Transverse colon (tissue), 3 donors: ENCODE results near the gene LDLRAD4.

Experiments used
- CTCF ChIP-seq, 5 experiments: fragments of 200-600 bp in 3 of 5; fragments of 450-650 bp in 2 of 5; sonication (generic) in 3 of 5; IDR thresholded peaks; 1 replicate in 2 of 5; 2 replicates in 3 of 5; pipeline ENCODE4 v1.5.1; 2016 to 2017; ENCODE audit warnings: antibody characterized with exemption in 5 of 5, inconsistent platforms in 3 of 5, mild to moderate bottlenecking in 2 of 5, moderate library complexity in 1 of 5
- POLR2A ChIP-seq: fragments of 450-650 bp; IDR thresholded peaks from one replicate; pipeline ENCODE4 v1.6.1; 2016; ENCODE audit warnings: antibody characterized with exemption, mild to moderate bottlenecking, moderate library complexity

DNA sequence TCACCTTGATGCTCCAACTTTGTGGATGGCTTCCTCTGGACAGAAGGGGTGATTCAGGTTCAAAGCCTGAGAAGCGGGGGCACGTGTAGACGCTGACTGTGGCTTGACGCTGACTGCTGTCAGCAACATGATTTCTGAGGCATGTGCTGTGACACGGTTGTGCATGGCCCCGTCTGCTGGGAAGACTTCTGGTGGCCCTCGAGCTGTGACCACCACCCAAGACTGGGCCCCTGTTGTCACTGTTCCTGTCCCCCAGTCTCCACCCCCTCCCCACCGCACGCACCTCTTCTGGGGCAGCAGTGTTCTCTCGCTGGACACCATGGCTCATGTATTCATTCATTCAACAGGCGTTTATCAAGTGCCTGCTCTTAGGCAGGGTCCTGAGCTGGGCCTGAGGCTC, 262.8 kb downstream of the LDLRAD4 start:
- no peak for TF ChIP-seq CTCF (IDR thresholded peaks at IDR 0.05)
- TF ChIP-seq POLR2A: no peak
